Measurements from ENCODE around the gene SAE1.

Gene SAE1

DNA sequence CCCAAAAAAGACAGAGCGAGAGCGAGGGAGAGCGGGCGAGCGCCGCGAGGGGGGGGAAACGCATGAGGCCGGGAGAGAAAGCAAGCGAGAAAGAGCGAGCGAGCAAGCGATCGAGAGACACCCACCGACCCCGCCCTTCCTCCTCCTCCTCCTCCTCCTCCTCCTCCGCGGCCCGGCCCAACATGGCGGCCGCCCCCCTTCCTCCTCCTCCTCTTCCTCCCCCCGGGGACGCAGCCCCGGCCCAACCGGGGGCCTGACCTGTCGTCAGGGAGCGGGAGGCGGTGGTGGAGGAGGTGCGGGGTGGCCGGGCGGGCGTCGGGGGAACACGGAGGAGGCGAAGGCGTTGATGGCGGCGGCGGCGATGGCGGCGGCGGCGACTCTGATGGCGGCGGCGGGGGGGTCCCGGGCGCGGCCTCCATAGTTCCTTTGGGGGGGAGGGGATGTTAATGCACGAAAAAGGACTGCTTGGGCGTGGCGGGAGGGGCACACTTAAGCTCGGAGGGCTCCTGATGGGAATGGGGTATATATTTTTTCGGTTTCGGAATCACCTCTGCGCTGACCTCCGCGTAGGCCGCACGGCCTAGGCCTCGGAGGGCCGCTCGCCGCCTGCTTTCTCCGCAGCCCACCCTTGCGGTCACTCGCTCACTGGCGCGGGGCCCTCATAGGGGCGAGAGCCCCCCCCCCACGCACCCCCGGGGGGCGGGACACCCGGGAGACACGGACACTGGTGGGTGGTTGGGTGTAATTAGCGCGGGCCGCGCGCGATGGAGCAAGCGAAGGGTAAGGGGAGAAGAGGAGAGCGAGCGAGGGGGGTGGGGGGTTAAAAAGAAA lies 18.3 kb upstream of the SAE1 start:
- ChIA-PET POLR2A (interaction anchor here (0.5 to 2.8 kb wide), 30 partner anchors 8 to 702 kb away, joined by 3 to 35 read pairs (median 8); partner anchors contain the start of genes CCDC9, NPAS1, SAE1 and SLC1A5), CTCF (interaction anchor here (0.6 to 1.6 kb wide), 5 partner anchors 10 to 227 kb away, joined by 3 to 7 read pairs (median 4); no protein-coding TSS in a partner anchor)
- TF ChIP-seq L3MBTL2 (conservative IDR thresholded peaks at IDR 0.05) (peak; percentile 44), FOXK2 (IDR thresholded peaks at IDR 0.05) (no peak), TARDBP (IDR thresholded peaks at IDR 0.05) (peak; percentile 93)
- peak; percentile 62 for DNase-seq (ENCODE audit: extremely low spot score)

DNA sequence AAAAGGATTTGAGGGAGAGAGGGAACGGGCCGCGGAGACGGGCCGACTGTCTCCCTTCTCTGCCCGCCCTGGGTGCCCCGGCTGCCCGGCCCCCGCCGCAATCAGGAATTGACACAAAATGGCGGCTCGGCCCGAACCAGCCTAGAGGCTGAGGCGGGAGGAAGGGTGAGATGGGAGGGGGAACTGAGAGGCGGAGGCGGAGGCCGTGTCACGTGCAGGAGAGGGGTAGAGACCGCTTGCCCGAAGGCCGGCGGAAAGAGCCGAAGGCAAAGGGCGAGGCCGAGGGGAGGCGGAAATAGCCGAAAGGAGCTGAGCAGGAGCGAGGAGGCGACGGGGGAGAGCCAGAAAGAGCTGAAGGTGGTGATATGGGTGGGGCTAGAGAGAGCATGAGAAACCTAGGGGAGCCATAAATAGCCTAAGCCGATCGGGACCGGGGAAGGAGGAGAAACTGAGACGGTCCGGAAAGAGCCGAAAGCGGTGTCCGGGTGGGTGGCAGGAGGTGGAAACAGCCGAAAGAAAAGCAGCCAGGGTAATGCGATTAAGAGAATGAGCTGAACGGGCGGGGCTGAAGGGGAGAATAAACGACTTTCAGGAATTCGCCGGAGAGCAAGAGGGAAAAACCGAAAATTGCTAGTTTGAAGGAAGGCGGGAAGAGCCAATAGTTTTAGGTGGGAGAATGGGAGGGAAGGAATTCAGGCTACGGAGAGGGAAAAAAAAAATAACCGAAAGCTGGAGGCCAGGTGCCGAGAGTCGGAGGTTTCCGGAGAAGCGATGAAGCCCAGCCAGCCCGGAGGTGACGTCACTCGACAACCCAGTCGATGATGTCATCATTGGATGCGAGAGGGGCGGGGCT lies 17.4 kb upstream of the SAE1 start, which contains the start of gene ZC3H4:
ZC3H4 (minus strand) TSS at position 780 of the 853 bp plus-strand sequence. CDS start 1,192 bp downstream, outside the sequence.
- TF ChIP-seq ZNF384 (IDR thresholded peaks at IDR 0.05) (no peak), FOXA1 (IDR thresholded peaks at IDR 0.05) (no peak), NFRKB (IDR thresholded peaks at IDR 0.05) (peak; percentile 88; the same call in 1 of the 2 replicates), TARDBP (IDR thresholded peaks at IDR 0.05) (no peak), FOXM1 (IDR thresholded peaks at IDR 0.05; ENCODE audit: borderline replicate concordance) (no peak), ARNT (IDR thresholded peaks at IDR 0.05) (no peak)
- TF ChIP-seq, protein P1, sequence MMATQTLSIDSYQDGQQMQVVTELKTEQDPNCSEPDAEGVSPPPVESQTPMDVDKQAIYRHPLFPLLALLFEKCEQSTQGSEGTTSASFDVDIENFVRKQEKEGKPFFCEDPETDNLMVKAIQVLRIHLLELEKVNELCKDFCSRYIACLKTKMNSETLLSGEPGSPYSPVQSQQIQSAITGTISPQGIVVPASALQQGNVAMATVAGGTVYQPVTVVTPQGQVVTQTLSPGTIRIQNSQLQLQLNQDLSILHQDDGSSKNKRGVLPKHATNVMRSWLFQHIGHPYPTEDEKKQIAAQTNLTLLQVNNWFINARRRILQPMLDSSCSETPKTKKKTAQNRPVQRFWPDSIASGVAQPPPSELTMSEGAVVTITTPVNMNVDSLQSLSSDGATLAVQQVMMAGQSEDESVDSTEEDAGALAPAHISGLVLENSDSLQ (IDR thresholded peaks at IDR 0.05): peak; percentile 61; the same call in 1 of the 2 replicates
- ChIA-PET CTCF (interaction anchor here (0.6 to 1.6 kb wide), 10 partner anchors 9 to 1674 kb away, joined by 3 to 8 read pairs (median 4); no protein-coding TSS in a partner anchor), POLR2A (interaction anchor here (0.6 to 2.8 kb wide), 39 partner anchors 9 to 333 kb away, joined by 3 to 35 read pairs (median 5); partner anchors contain the start of genes CCDC9, NPAS1, SAE1 and SLC1A5)

DNA sequence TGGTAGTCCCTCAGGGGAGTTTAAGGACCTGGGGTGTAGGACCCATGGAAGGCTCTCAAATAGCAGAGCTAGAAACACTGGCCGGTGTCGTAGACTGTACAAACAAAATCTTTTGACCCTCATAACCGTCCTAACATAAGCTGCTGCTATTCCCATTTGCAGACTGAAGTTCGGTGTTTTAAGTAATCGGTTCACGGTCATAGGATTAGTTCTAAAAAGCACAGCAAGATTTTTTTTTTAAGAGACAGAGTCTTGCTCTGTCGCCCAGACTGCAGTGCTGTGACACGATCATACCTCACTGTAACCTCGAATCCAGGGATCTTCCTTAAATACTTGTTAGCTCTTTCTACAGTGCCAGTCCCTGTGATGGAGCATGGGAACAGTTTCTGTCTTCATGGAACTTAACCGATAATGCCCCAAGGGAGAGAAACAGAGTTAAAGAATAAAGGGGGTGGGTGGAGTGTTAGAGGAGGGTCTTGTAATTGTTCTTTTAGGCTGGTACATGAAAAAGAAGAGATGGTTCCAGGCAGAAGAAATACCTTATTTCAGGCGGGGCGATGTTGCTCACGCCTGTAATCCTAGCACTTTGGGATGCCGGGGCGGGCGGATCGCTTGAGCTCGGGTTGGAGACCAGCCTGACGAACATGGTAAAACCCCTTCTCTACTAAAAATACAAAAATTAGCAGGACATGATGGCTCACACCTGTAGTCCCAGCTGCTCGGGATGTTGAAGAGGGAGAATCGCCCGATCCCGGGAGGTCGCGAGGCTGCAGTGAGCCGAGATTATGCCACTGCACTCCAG lies 16.6 kb upstream of the SAE1 start:
- POLR2A ChIA-PET: interaction anchor here (0.7 to 2.8 kb wide), 30 partner anchors 9 to 334 kb away, joined by 3 to 35 read pairs (median 8); partner anchors contain the start of genes CCDC9, NPAS1, SAE1 and TMEM160
- no peak for DNase-seq (ENCODE audit: extremely low spot score)

More for the DNA sequence above, 17.4 kb upstream of the SAE1 start, which contains the start of gene ZC3H4:
- DNase-seq (ENCODE audit: extremely low spot score): peak; percentile 95

DNA sequence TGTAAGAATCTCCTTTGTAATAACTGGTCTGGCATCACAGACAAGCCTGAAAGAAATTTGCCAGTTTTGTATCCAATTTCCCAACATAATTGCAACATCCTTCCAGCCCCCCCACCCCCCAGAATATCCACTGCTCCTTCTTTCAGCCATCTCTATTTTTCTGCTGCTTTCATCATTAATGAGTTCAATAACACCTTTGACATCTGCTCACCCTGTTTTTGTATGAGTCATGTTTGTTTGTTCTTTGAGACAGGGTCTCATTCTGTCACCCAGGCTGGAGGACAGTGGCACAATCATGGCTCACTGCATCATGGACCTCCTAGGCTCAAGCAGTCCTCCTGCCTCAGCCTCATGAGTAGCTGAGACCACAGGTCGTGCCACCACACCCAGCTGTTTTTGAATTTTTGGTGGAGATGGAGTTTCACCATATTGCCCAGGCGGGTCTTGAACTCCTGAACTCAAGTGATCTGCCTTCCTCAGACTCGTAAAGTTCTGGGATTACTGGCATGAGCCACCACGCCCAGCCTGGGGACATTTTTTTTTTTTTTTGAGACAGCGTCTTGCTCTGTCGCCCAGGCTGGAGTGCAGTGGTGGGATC lies 10.1 kb upstream of the SAE1 start:
- TF ChIP-seq NFRKB (IDR thresholded peaks at IDR 0.05) (no peak), ZNF384 (IDR thresholded peaks at IDR 0.05) (0 out of 2 replicates have a peak, but pooled peaks have one; percentile 11)
- DNase-seq (ENCODE audit: extremely low spot score): no peak
- CTCF ChIA-PET: no interaction called here
- POLR2A ChIA-PET: no interaction called here

More for the DNA sequence above, 16.6 kb upstream of the SAE1 start:
- no peak for TF ChIP-seq FOXM1 (IDR thresholded peaks at IDR 0.05; ENCODE audit: borderline replicate concordance)
- no peak for TF ChIP-seq LEF1 (IDR thresholded peaks at IDR 0.05; ENCODE audit: borderline replicate concordance)
- TF ChIP-seq BHLHE40 (IDR thresholded peaks at IDR 0.05; ENCODE audit: borderline replicate concordance): no peak
- TF ChIP-seq FOXK2 (IDR thresholded peaks at IDR 0.05): no peak
- TF ChIP-seq HDGF (IDR thresholded peaks at IDR 0.05; ENCODE audit: borderline replicate concordance): no peak
- TF ChIP-seq TARDBP (IDR thresholded peaks at IDR 0.05): no peak
- TF ChIP-seq ZNF384 (IDR thresholded peaks at IDR 0.05): no peak
- TF ChIP-seq L3MBTL2 (conservative IDR thresholded peaks at IDR 0.05): no peak
- no peak for TF ChIP-seq NFRKB (IDR thresholded peaks at IDR 0.05)
- TF ChIP-seq SUZ12 (IDR thresholded peaks at IDR 0.05): no peak
- no peak for TF ChIP-seq FOXA1 (IDR thresholded peaks at IDR 0.05)
- TF ChIP-seq, protein P1 (IDR thresholded peaks at IDR 0.05): no peak
- no peak for TF ChIP-seq ELF4 (IDR thresholded peaks at IDR 0.05)
- CTCF ChIA-PET: interaction anchor here (0.6 to 1.6 kb wide), 7 partner anchors 8 to 1675 kb away, joined by 4 to 8 read pairs (median 4); no protein-coding TSS in a partner anchor

DNA sequence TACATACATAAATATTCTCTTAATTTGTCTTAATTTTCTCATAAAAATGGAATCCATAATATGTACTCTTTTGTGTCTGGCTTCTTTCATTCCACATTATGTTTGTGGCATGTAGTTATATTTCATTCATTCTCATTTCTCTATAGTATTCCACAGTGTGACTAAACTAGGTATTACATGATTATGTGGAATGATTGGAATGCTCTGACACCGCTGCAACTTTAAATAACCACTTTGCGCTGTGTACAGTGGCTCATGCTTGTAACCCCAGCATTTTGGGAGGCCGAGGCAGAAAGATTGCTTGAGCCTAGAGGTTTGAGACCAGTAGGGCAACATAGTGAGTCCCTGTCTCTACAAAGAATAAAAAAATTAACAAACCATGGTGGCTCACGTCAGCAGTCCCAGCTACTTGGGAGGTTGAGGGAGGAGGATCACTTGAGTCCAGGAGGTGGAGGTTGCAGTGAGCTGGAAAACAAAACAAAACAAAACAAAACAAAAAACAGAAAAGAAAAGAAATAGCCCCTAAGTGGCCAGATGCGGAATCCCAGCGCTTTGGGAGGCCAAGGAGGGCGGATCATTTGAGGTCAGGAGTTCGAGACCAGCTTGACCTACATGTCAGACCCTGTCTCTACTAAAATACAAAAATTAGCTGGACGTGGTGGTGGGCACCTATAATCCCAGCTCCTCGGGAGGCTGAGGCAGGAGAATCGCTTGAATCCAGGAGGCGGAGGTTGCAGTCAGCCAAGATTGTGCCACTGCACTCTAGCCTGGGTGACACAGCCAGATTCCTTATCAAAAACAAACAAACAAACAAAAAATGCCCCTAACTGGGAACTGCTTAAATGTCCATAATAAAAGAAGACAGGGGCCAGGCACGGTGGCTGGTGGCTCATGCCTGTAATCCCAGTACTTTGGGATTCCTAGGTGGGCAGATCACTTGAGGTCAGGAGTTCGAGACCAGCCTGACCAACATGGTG lies 8.0 kb upstream of the SAE1 start:
- CTCF ChIA-PET: interaction anchor here (0.6 to 1.3 kb wide), 4 partner anchors 9 to 240 kb away, joined by 3 to 8 read pairs (median 5); partner anchors contain the start of gene ZC3H4
- no peak for DNase-seq (ENCODE audit: extremely low spot score)

More for the DNA sequence above, 8.0 kb upstream of the SAE1 start:
- TF ChIP-seq SUZ12 (IDR thresholded peaks at IDR 0.05) (no peak), LEF1 (IDR thresholded peaks at IDR 0.05; ENCODE audit: borderline replicate concordance) (no peak), L3MBTL2 (conservative IDR thresholded peaks at IDR 0.05) (no peak), SP1 (IDR thresholded peaks at IDR 0.05) (no peak), CTBP1 (IDR thresholded peaks at IDR 0.05; ENCODE audit: borderline replicate concordance) (no peak), NFRKB (IDR thresholded peaks at IDR 0.05) (no peak), ARNT (IDR thresholded peaks at IDR 0.05) (no peak), FOXM1 (IDR thresholded peaks at IDR 0.05; ENCODE audit: borderline replicate concordance) (no peak), FOXA1 (IDR thresholded peaks at IDR 0.05) (no peak), HDGF (IDR thresholded peaks at IDR 0.05; ENCODE audit: borderline replicate concordance) (no peak), TARDBP (IDR thresholded peaks at IDR 0.05) (no peak), ZNF384 (IDR thresholded peaks at IDR 0.05) (no peak), FOXK2 (IDR thresholded peaks at IDR 0.05) (no peak)
- TF ChIP-seq, protein P1 (IDR thresholded peaks at IDR 0.05): no peak
- POLR2A ChIA-PET: interaction anchor here (0.9 to 3.7 kb wide), 3 partner anchors 9 to 75 kb away, joined by 3 to 26 read pairs (median 3); partner anchors contain the start of gene ZC3H4
